PC-9 (cell line): ENCODE results near the gene VWA3B. TPM values are rescaled to one million over a fixed set of nuclear protein-coding genes. Genes with fewer than 3 reads are reported as not detected.

ENCODE experiments used
- BruUV-seq: library from RNA; stranded (reverse); fragments of 400-500 nt; replicated peaks from 2 replicates; lab custom pipeline; 2021; lab: Mats Ljungman, UMichigan
- CTCF ChIA-PET: fragments of 300-600 bp; sonication (Branson Sonifier 250); formaldehyde crosslinking; loops from one replicate; lab custom pipeline; 2022; ENCODE audit warnings: antibody characterized with exemption; lab: Charles Lee
- POLR2A ChIA-PET: fragments of 300-600 bp; sonication (Branson Sonifier 250); formaldehyde crosslinking; loops from one replicate; lab custom pipeline; 2022; ENCODE audit warnings: antibody characterized with exemption; ENCODE audit not compliant: unreplicated experiment; lab: Charles Lee
- DNase-seq, 2 experiments: peaks; one replicate each; pipeline versions ENCODE4 v3.0.0 to v3.0.0-alpha.2; 2015 to 2022; ENCODE audit warnings: mixed read lengths in 1 of 2
- H2AFZ ChIP-seq: fragments of 200-600 bp; sonication (generic); 2 replicates; pipeline ENCODE4 v1.8.1; 2017; ENCODE audit warnings: antibody characterized with exemption
- H3F3A ChIP-seq: fragments of 200-600 bp; sonication (generic); 2 replicates; pipeline ENCODE4 v1.8.1; 2017; ENCODE audit warnings: antibody characterized with exemption, mild to moderate bottlenecking, low read depth; ENCODE audit not compliant: insufficient read depth
- H3K27ac ChIP-seq: fragments of 200-600 bp; sonication (generic); 2 replicates; pipeline ENCODE4 v1.6.1; 2016; ENCODE audit warnings: mixed run types
- H3K27me3 ChIP-seq: fragments of 200-600 bp; sonication (generic); 2 replicates; pipeline ENCODE4 v1.6.1; 2016; ENCODE audit warnings: low read depth, mixed run types; ENCODE audit not compliant: insufficient read depth
- H3K36me3 ChIP-seq: fragments of 200-600 bp; sonication (generic); 2 replicates; pipeline ENCODE4 v1.6.1; 2016; ENCODE audit warnings: low read depth, mixed run types
- H3K4me1 ChIP-seq: fragments of 200-600 bp; sonication (generic); replicated peaks from 2 replicates; pipeline ENCODE4 v1.6.1; 2016; ENCODE audit warnings: mixed run types; ENCODE audit not compliant: insufficient read depth
- H3K4me2 ChIP-seq: fragments of 200-600 bp; sonication (generic); 2 replicates; pipeline ENCODE4 v1.6.1; 2017; ENCODE audit warnings: mixed run types
- H3K4me3 ChIP-seq: fragments of 200-600 bp; sonication (generic); 2 replicates; pipeline ENCODE4 v1.6.1; 2016; ENCODE audit warnings: mixed run types
- H3K79me2 ChIP-seq: fragments of 200-600 bp; sonication (generic); 2 replicates; pipeline ENCODE4 v1.6.1; 2017; ENCODE audit warnings: low read depth, mixed run types
- H3K9me2 ChIP-seq: fragments of 200-600 bp; sonication (generic); 2 replicates; pipeline ENCODE4 v1.8.1; 2017; ENCODE audit warnings: mild to moderate bottlenecking; ENCODE audit not compliant: insufficient read depth
- H3K9me3 ChIP-seq: fragments of 200-600 bp; sonication (generic); 2 replicates; pipeline ENCODE4 v1.8.1; 2016; ENCODE audit warnings: low read depth; ENCODE audit not compliant: insufficient read depth
- H4K20me1 ChIP-seq: fragments of 200-600 bp; sonication (generic); 2 replicates; pipeline ENCODE4 v1.8.1; 2017; ENCODE audit not compliant: insufficient read depth
- EZH2 ChIP-seq: fragments of 200-600 bp; sonication (generic); IDR thresholded peaks from 2 replicates; pipeline ENCODE4 v1.8.0; 2017; ENCODE audit warnings: antibody characterized with exemption, low read depth
- intact Hi-C: fragments of 100-400 bp; cut with micrococcal nuclease; formaldehyde crosslinking; loops from one replicate; pipeline ENCODE4 v1.10.0; 2022; ENCODE audit not compliant: unreplicated experiment
- total RNA-seq: library from RNA; stranded (reverse); gene quantifications from 2 replicates; pipeline ENCODE4 v1.2.3, GENCODE V29; 2021
- TF ChIP-seq, protein P1 (sequence below): fragments of 200-600 bp; sonication (generic); conservative IDR thresholded peaks from 2 replicates; pipeline ENCODE4 v1.6.1; 2017; ENCODE audit warnings: mixed run types, antibody characterized with exemption, mild to moderate bottlenecking, moderate library complexity

Gene VWA3B
- total RNA-seq, 1 experiment from 2014 or later = not detected

DNA sequence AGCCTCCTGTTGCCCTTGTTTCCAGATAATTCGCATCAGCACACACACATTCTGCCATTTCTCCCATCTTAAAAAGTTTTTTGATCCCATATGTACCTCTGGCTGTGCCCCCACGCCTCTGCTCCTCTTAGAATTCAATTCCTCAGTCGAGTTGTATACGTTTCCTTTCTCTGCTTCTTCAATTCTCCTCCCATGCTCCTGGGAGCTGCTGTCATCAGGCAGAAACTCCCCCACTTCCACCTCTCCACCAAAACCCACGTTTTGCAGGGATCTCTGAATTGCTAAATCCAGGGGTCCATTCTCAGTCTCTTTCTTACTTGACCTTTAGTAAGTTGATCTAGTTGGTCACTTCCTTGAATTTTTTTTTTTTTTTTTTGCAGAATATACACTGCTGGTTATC, 98.8 kb downstream of the VWA3B start:
- no peaks in the 10 kb centered on the region; the same call in 1 of the 2 replicates for H3F3A ChIP-seq
- no peaks in the 10 kb centered on the region for H3K27me3 ChIP-seq
- no TSS peak for BruUV-seq
- no peak overlapping the region for H3K4me3 ChIP-seq
- H3K4me2 ChIP-seq = no peak overlapping the region
- DNase-seq = no peak
- H3K27ac ChIP-seq = no peak overlapping the region
- no peaks in the 10 kb centered on the region for H3K9me2 ChIP-seq
- intact Hi-C loops = loop anchor here (5.0 to 10.0 kb wide), 3 partner anchors 199 to 484 kb away; no protein-coding TSS in a partner anchor
- no peaks in the 10 kb centered on the region for H3K9me3 ChIP-seq
- H2AFZ ChIP-seq = no peak overlapping the region
- H3K4me1 ChIP-seq = peaks cover 5% of the 10 kb centered on the region
- H4K20me1 ChIP-seq = no peaks in the 10 kb centered on the region
- POLR2A ChIA-PET = no interaction called here
- H3K36me3 ChIP-seq = no peaks in the 10 kb centered on the region
- CTCF ChIA-PET = no interaction called here
- no peak for TF ChIP-seq EZH2
- TF ChIP-seq, protein P1, sequence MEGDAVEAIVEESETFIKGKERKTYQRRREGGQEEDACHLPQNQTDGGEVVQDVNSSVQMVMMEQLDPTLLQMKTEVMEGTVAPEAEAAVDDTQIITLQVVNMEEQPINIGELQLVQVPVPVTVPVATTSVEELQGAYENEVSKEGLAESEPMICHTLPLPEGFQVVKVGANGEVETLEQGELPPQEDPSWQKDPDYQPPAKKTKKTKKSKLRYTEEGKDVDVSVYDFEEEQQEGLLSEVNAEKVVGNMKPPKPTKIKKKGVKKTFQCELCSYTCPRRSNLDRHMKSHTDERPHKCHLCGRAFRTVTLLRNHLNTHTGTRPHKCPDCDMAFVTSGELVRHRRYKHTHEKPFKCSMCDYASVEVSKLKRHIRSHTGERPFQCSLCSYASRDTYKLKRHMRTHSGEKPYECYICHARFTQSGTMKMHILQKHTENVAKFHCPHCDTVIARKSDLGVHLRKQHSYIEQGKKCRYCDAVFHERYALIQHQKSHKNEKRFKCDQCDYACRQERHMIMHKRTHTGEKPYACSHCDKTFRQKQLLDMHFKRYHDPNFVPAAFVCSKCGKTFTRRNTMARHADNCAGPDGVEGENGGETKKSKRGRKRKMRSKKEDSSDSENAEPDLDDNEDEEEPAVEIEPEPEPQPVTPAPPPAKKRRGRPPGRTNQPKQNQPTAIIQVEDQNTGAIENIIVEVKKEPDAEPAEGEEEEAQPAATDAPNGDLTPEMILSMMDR = no peak
- H3K79me2 ChIP-seq = no peaks in the 10 kb centered on the region

DNA sequence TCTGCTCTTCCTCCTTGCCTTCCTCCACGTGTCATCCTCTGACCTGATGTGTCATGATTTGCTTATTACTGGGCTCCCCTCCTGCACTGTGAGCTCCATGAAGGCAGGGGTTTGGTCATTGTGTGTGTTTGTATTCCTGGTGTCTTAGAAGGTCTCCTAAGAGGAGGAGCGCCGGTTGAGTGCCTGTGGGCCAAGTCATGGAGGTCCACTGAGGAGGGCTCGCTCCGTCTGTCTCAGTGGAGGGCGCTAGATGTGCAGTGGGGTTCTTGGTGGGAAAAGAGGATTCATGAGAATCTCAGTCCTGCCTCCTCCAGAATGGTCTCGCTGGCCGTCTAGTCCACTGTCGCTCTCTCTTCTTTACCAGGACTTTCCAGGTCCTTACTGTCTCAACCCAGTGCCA, 100.2 kb downstream of the VWA3B start:
- CTCF ChIA-PET = no interaction called here

DNA sequence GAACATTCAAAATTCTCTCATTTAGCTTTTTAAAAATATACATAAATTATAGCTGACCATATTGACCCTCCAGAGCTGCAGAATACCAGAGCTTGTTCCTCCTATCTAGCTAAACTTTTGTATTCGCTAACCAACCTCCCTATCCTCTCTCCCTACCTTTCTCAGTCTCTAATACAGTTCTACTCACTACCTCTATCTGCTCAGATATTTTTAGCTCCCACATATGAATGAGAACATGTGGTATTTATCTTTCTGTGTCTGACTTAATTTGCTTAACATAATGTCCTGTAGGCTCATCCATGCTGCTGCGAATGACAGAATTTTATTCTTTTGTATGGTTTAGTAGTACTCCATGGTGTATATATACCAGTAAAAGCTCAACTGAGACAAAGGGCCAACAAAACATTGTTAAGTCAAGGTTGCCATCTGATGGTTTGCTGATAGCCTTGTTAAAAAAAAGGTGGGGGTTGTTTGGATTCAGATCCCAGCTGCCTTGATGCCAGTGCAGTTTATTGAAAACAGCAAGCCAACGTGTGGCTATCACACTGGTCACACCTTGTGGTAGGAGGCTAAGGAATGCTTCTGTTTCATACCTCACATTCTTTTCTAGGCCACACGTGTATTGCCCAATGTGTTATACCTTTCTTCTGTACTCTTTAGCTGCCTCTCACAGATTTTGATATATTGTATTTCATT, 101.5 kb downstream of the VWA3B start:
- H3K9me3 ChIP-seq = no peaks in the 10 kb centered on the region
- ChIA-PET CTCF (interaction anchor here (1.2 to 1.6 kb wide), 2 partner anchors 381 to 488 kb away, joined by 3 to 4 read pairs; no protein-coding TSS in a partner anchor), POLR2A (no interaction called here)
- no peak overlapping the region for H3K27ac ChIP-seq
- TF ChIP-seq EZH2 = no peak
- TF ChIP-seq, protein P1 = peak; percentile 55
- H3K79me2 ChIP-seq = no peaks in the 10 kb centered on the region
- peaks cover 5% of the 10 kb centered on the region for H3K4me1 ChIP-seq
- H3K9me2 ChIP-seq = no peaks in the 10 kb centered on the region
- H3F3A ChIP-seq = no peaks in the 10 kb centered on the region
- H3K4me3 ChIP-seq = no peak overlapping the region
- H3K36me3 ChIP-seq = no peaks in the 10 kb centered on the region
- no peak overlapping the region for H2AFZ ChIP-seq
- DNase-seq = peak; percentile 44 to 94
- H3K4me2 ChIP-seq = no peak overlapping the region
- no TSS peak for BruUV-seq
- intact Hi-C loops = loop anchor here (5.0 to 10.0 kb wide), 3 partner anchors 196 to 486 kb away; no protein-coding TSS in a partner anchor
- H3K27me3 ChIP-seq = no peaks in the 10 kb centered on the region
- no peaks in the 10 kb centered on the region for H4K20me1 ChIP-seq

More for the DNA sequence above, 100.2 kb downstream of the VWA3B start:
- POLR2A ChIA-PET = interaction anchor here (0.5 kb wide), 1 partner anchor 394 kb away, joined by 3 read pairs; no protein-coding TSS in a partner anchor
- Histone ChIP-seq H2AFZ (no peak overlapping the region), H3K27ac (no peak overlapping the region), H3F3A (no peaks in the 10 kb centered on the region), H3K4me3 (no peak overlapping the region), H4K20me1 (no peaks in the 10 kb centered on the region), H3K79me2 (no peaks in the 10 kb centered on the region), H3K36me3 (no peaks in the 10 kb centered on the region), H3K9me3 (no peaks in the 10 kb centered on the region), H3K27me3 (no peaks in the 10 kb centered on the region), H3K4me1 (peaks cover 5% of the 10 kb centered on the region), H3K4me2 (no peak overlapping the region), H3K9me2 (no peaks in the 10 kb centered on the region)
- intact Hi-C loops = loop anchor here (5.0 to 10.0 kb wide), 3 partner anchors 198 to 485 kb away; no protein-coding TSS in a partner anchor
- DNase-seq = no peak
- TF ChIP-seq EZH2 = no peak
- TF ChIP-seq, protein P1 = no peak
- no TSS peak for BruUV-seq
